Thymus (tissue), 11 donors: Measurements from ENCODE around the gene FCHO2. TPM values are rescaled to one million over a fixed set of nuclear protein-coding genes. Genes with fewer than 3 reads are reported as not detected.

Experiments
- DNase-seq, 9 donors: peaks; one replicate each; pipeline ENCODE4 v3.0.0-alpha.2; 2013; ENCODE audit warnings: low spot score in 9 of 9, low read depth in 6 of 9, missing footprints in 1 of 9
- H3K27ac ChIP-seq, 2 donors: one replicate each; pipeline ENCODE4 v1.5.1; 2013; ENCODE audit warnings: control low read depth in 1 of 2, low read depth in 1 of 2, low read length in 1 of 2, mild to moderate bottlenecking in 1 of 2, moderate library complexity in 1 of 2
- H3K27me3 ChIP-seq, 2 donors: one replicate each; pipeline ENCODE4 v1.5.1; 2013; ENCODE audit warnings: low read length in 1 of 2; ENCODE audit not compliant: control insufficient read depth in 2 of 2, insufficient read depth in 1 of 2
- H3K36me3 ChIP-seq, 2 donors: one replicate each; pipeline ENCODE4 v1.5.1; 2013; ENCODE audit warnings: low read length in 1 of 2, mild to moderate bottlenecking in 1 of 2, moderate library complexity in 1 of 2; ENCODE audit not compliant: control insufficient read depth in 2 of 2, insufficient read depth in 2 of 2
- H3K4me1 ChIP-seq, 2 donors: one replicate each; pipeline ENCODE4 v1.5.1; 2013; ENCODE audit warnings: low read length in 2 of 2; ENCODE audit not compliant: control insufficient read depth in 2 of 2, insufficient read depth in 2 of 2
- H3K4me3 ChIP-seq, 2 donors: one replicate each; pipeline ENCODE4 v1.5.1; 2013; ENCODE audit warnings: low read length in 2 of 2, control low read depth in 1 of 2, mild to moderate bottlenecking in 1 of 2
- H3K9me3 ChIP-seq, 2 donors: one replicate each; pipeline ENCODE4 v1.5.1; 2013; ENCODE audit warnings: low read length in 1 of 2, mild to moderate bottlenecking in 1 of 2; ENCODE audit not compliant: control insufficient read depth in 2 of 2, insufficient read depth in 1 of 2
- WGBS: extraction: QIAGEN DNeasy Blood & Tissue Kit; methylation state at CpG from one replicate; pipeline ENCODE4 v1.1.7; 2013; 5-methylcytosine and 5-hydroxymethylcytosine counted together
- polyA plus RNA-seq: library from polyadenylated mRNA; stranded (reverse); fragments of 200-250 nt; gene quantifications from one replicate; pipeline ENCODE4 v1.2.3, GENCODE V29; 2013
- total RNA-seq: library from RNA; stranded (reverse); fragments of 120-200 nt; gene quantifications from one replicate; pipeline ENCODE4 v1.2.4, GENCODE V29; 2013
- donor health status: healthy.

FCHO2 gene
- total and polyA plus RNA-seq, 2 donors, result 7.7 to 17.8 TPM

DNA sequence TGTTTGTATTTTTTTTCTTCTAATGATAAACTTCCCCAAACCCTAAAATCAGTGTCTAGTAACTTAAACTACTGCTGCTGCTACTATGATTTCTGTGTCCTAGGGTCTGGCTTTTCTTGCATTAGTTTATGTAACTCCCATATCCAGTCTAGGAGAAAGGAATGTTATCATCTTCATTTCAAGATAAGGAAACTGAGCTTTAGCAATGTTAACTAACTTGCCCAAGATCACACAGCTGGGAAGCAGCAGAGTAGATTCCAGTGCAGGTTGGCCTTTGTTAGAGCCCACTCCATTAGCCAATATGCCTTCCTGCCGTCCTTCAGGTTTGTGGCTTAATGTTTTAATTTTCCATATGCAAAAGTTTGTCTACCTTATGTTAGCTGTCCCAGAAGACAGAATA, 175.0 kb downstream of the FCHO2 start:
- H3K4me1 ChIP-seq, result no peaks in the 10 kb centered on the region
- WGBS, result 91% methylated on average over 1 of the region's 1 CpG
- DNase-seq, result no peak
- peaks cover 0 to 9% of the 10 kb centered on the region in 2 donors for H3K27me3 ChIP-seq
- no peak overlapping the region for H3K4me3 ChIP-seq
- no peaks in the 10 kb centered on the region for H3K36me3 ChIP-seq
- H3K27ac ChIP-seq, result no peak overlapping the region
- H3K9me3 ChIP-seq, result no peaks in the 10 kb centered on the region

DNA sequence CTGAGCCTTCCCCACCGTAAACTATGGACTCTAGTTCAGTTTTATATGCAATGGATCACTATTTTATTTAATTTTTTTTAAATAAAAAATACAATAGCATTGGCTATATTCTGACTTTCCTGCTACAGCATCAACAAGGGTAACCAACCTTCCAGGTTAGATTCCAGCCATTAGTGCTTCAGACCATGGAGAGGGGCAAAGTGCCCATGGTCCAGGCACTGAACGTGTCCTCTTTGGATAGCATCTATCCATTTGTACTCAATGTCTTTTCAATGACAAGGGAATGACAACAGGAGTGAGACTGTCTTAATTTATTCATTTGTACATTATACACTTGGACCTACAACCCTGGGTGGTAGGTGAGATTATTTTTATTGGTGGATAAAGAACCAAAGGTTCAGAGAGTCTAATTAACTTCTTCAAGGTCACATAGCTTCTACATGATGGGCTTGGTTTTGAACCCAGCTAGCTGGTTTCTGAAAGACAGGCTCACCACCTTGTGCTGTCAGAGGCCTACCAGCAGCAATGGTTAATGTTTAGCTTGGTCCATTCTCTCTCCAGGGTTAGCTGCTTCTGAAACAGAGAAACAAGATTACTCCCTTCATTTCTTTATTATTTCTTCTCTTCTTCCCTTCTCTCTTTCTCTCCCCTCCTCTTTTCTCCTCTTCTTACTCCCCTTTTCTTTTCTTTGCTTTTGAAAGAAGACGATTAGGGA, 176.0 kb downstream of the FCHO2 start:
- Histone ChIP-seq H3K27me3 (peaks cover 0 to 8% of the 10 kb centered on the region in 2 donors), H3K4me3 (no peak overlapping the region), H3K4me1 (no peaks in the 10 kb centered on the region), H3K36me3 (no peaks in the 10 kb centered on the region), H3K27ac (no peak overlapping the region), H3K9me3 (no peaks in the 10 kb centered on the region)
- DNase-seq, result no peak
- WGBS, result 90% methylated on average over 3 of the region's 3 CpGs

DNA sequence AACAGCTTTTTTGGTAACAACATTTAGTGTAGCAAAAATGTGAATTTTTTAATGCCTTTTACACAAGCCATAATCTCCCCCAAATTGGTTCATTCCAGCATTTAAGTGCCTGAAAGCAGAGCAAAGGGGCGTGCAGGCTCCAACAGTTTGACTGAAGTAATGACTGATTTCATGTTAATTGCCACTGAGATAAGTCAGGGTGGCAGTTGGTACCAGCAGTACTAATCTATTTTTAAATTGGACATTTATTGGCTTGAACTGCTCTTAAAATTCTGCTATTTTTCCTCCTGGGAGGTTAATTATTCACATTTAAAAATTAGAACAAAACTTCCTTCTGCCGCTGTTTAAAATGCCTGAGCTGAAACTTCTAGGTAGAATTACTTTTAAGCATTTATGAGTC, 176.9 kb downstream of the FCHO2 start:
- DNase-seq, result no peak
- Histone ChIP-seq H3K27ac (no peak overlapping the region), H3K27me3 (peaks cover 0 to 10% of the 10 kb centered on the region in 2 donors), H3K4me1 (no peaks in the 10 kb centered on the region), H3K9me3 (no peaks in the 10 kb centered on the region), H3K36me3 (no peaks in the 10 kb centered on the region), H3K4me3 (no peak overlapping the region)
- 96% methylated on average over 2 of the region's 2 CpGs for WGBS

DNA sequence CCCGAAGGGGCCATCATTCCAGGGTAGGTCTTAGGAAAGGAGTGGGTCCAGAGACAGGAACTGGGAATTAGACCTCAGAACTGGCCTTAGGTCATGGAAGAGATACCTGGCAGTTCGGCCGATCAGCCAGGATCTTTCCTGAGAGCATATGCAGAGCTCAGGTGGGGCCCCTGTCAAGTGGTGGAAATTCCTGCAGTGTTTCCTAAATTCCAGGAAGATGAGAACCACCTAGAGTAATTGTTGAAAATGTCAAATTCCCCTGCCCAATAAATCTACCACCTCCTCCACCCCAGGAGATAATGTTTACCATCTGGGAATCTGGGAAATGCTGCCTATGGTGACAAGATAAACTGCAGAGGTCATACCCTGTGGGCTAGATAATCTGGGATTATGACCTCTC, 179.2 kb downstream of the FCHO2 start:
- Histone ChIP-seq H3K4me3 (no peak overlapping the region), H3K4me1 (no peaks in the 10 kb centered on the region), H3K9me3 (no peaks in the 10 kb centered on the region), H3K27me3 (peaks cover 0 to 5% of the 10 kb centered on the region in 2 donors), H3K36me3 (no peaks in the 10 kb centered on the region), H3K27ac (no peak overlapping the region)
- 96% methylated on average over 3 of the region's 3 CpGs for WGBS
- DNase-seq, result no peak

DNA sequence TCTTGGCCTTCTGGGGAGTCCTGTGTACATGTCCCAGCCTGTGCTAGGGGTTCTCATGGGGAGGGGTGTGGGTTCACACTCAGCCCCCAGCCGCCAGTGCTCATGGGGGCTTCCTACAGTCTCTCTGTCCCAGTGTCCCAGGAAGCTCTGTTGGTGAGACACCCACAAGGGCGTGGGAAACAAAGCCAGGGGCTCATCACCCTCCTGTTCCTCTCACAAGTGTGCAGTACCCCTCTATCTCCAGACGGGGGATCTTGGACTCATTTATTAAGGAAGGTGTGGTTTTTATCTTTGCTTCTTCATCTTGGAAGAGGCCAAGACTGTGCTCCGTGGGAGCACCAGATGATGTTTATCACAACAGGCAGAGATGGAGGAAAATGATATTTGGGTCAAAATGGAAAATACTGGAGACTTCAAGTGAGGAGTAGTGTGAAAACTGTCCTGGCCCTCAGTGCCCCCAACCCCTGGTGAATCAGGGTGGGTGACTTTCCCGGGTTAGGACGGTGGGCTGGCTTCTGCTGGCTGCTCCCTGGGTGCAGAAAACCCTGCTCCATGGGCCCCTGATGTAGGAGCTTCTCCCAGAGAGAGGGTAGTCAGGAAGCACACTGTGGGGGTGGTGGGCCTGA, 179.7 kb downstream of the FCHO2 start:
- Histone ChIP-seq H3K36me3 (no peaks in the 10 kb centered on the region), H3K4me3 (no peak overlapping the region), H3K9me3 (no peaks in the 10 kb centered on the region), H3K27me3 (peaks cover 0 to 5% of the 10 kb centered on the region in 2 donors), H3K4me1 (no peaks in the 10 kb centered on the region), H3K27ac (no peak overlapping the region)
- 56% methylated on average over 6 of the region's 6 CpGs for WGBS
- DNase-seq, result peak in 1 of 9 donors; percentile 6

DNA sequence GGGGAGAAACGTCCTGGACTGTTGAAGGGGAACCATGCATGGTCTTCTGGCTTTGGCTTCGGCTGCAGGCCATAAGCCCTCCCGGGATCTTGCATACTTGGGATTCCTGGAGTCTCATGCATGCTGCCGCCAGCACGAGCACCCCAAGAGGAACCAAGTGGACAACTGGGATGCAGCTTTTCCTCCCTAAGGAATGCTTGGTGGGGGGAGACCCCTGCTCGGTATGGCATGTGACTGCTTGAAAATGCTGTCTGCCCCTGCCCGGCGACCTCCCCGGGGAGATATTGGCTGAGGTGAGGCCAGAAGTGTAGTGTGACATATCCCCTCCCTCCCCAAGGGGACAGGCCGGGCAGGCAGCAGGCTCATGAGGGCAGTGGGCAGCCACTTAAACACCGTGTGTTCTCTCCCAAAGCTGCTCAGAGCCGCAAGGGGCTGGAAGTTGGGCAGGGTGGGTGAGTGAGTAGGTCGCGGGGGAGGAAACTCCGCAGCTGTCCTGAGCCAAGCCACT, 180.3 kb downstream of the FCHO2 start:
- Histone ChIP-seq H3K27me3 (peaks cover 0 to 5% of the 10 kb centered on the region in 2 donors), H3K27ac (no peak overlapping the region), H3K4me1 (no peaks in the 10 kb centered on the region), H3K4me3 (no peak overlapping the region), H3K9me3 (no peaks in the 10 kb centered on the region), H3K36me3 (no peaks in the 10 kb centered on the region)
- 78% methylated on average over 15 of the region's 15 CpGs for WGBS
- no peak for DNase-seq

DNA sequence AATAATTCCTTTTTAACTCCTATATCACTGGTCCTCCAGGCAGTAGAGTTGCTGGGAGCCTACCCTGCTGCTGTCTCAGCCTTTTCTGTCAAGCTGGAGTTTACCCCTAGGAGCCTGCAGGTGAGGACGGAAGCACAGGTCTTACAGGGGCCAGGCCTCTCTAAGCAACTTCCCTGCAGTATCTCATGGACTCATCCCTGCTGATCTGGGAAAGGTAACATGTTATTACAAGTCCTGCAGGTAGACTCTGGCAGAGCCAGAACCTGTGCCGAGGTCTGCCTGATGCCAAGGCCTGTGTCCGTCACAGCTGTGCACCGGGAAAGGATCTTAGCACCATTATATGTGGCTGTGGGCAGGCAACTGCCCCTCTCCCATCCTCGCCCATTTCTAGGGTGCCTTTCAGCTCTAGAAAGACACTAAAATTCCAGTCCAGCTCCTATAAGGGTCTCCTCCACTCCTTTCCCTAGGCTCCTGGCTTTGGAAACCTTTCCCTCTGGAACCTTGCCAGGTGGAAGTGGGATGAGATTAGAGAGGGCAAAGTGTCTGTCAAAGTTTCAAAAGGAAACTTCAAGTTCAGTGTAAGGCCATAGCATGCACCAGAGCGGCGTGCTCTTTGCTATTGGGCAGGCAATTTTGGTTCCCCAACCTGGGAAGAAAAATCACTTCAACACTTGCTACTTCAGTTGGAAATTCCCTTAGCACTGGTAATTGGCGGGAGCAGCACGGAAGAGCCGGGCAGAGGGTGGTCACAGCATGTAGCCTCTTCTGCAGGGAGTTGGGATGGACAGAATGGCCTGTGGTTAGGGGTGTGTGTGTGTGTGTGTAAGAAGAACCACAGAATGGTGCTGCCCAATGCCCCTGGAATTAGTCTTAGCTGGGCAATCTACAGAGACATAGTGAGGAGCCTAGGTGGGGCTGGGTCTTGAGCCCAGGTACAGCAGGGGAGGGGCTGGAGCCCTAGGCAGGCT, 182.0 kb downstream of the FCHO2 start:
- WGBS, result 90% methylated on average over 10 of the region's 10 CpGs
- Histone ChIP-seq H3K36me3 (no peaks in the 10 kb centered on the region), H3K27me3 (peaks cover 0 to 7% of the 10 kb centered on the region in 2 donors), H3K9me3 (no peaks in the 10 kb centered on the region), H3K4me3 (no peak overlapping the region), H3K27ac (no peak overlapping the region), H3K4me1 (no peaks in the 10 kb centered on the region)
- DNase-seq, result no peak

DNA sequence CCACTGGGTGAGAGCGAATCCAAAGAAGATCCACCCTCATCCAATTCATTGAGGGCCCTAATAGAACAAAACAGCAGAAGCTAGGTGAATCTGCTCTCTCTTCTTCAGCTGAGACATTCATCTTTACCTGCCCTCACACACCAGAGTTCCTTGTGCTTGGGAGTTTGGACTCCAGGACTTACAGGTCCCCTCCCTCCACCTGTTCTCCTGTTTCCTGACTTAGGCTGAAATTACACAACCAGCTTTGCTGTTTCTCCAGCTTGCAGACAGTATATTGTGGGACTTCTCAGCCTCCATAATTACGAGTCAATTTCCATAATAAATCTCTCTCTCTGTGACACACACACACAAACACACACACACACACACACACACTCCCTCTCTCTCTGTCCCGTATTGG, 183.6 kb downstream of the FCHO2 start:
- Histone ChIP-seq H3K4me1 (no peaks in the 10 kb centered on the region), H3K27ac (no peak overlapping the region), H3K27me3 (peaks cover 0 to 10% of the 10 kb centered on the region in 2 donors), H3K36me3 (no peaks in the 10 kb centered on the region), H3K4me3 (no peak overlapping the region), H3K9me3 (no peaks in the 10 kb centered on the region)
- WGBS, result 84% methylated on average over 3 of the region's 3 CpGs
- DNase-seq, result no peak
